Stimulated activated CD8-positive, alpha-beta memory T cell treated with anti-CD3 and anti-CD28 coated beads, Interleukin-7, amount 100 ng/mL, for 1 hour (primary cell): ENCODE measurements around the gene FAM181A.

Source experiments
- DNase-seq, 2 donors: peaks; one replicate each; pipeline ENCODE4 v3.0.0-alpha.2; 2020; ENCODE audit warnings: low read depth in 2 of 2

Gene FAM181A

GRCh38 chr14:93926873-93927799 lies at the start of gene FAM181A:
Gene FAM181A (plus strand): TSS chr14:93927344. CDS start chr14:93928286, 942 bp downstream.
- no peak for DNase-seq

DNA sequence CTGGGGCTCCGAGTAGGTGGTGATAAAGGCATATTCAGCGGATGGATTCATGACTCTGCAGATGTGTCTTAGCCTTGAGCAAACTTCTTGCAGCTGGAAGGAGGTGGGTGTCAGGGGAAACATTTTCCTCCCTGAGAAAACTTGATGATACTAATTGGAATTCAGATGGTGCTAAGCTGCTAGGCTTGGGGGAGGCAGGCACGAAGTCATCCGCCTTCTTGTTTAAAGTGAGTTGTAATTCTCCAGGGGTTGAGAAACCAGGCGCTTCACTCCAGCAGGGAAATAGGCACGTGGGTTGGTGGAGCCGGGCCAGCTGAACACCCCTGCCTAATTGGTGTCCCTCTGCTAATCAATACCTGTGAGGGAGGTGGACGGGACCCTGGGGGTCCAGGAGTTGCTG lies 48.9 kb upstream of the FAM181A start:
- DNase-seq = no peak

GRCh38 chr14:93878871-93879270 lies 48.3 kb upstream of the FAM181A start:
- no peak for DNase-seq

GRCh38 chr14:93879362-93879983 lies 47.7 kb upstream of the FAM181A start:
- no peak for DNase-seq

DNA sequence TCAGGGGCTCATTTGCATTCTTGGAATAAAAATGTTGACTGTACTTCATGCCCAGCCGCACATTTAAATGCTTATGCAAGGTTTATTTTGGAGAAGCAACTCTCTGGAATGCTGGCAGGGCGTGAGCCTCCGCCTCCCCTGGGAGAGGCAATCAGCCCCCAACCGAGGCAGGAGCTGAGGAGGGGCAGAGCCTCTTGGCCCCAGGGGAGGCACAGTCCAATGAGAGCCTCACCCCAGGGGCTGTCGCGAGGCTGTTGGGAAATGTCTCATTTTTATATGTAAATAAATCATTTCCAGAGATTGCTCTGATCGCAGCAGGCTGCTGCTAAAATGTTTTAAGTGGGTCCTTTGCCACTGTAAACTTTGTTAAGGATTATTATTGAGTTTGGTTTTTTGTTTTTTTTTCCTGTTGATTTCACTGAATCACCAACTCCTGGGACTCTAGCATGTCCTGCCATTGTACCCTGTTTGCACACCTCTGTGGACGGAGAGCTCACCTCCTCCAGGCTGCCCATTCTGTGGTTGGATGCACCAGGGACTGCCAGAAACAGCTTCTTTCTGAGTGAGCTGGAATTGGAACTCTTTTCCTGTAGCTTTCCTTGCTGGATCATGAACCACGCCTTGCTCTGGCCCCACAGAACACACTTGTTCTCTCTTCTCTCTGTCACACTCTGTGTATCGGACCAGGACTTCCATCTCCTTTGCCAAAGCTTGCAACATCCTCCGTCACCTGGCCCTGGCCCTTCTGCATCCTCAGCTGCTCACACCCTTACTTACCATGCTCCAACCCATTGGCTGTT lies 46.9 kb upstream of the FAM181A start:
- DNase-seq = no peak

DNA sequence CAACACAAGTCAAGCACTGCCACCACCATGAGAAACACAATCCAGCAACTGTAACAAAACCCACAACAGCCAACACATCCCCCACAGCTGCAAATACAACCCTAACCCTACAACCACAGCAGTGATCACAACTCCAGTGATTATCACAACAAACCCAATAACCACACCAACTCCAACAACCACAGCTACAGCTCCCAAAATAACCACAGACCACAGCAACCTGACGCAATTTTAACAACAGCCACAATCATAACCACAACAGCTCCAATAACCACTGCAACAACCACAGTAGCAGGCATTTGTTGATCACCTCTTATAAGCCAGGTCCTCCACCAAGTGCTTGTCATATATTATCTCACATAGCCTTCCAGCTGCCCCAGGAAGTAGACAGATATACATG lies 42.2 kb upstream of the FAM181A start:
- DNase-seq = no peak

DNA sequence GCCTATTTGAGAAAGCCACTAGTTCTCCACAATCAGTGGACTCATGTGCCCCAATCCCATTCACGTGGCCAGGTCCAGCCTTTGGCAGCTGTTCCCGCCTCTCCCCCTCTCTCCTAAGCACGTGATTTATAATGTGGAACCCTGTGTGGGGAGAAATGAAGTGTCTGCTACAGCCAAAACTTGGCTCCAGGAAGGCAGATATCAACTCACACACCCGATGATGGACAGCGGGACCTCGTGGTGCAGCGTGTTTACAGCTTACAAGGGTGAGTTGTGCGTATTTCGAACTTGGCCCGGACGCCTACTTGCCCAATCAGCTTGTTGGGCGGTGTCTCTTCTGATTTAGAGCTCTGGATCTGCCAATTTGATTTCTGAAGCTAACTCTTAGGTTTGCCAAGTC lies 38.1 kb upstream of the FAM181A start:
- DNase-seq = no peak

- no peak for DNase-seq
Observed at GRCh38 chr14:93889739-93890483, 37.2 kb upstream of the FAM181A start.

DNA sequence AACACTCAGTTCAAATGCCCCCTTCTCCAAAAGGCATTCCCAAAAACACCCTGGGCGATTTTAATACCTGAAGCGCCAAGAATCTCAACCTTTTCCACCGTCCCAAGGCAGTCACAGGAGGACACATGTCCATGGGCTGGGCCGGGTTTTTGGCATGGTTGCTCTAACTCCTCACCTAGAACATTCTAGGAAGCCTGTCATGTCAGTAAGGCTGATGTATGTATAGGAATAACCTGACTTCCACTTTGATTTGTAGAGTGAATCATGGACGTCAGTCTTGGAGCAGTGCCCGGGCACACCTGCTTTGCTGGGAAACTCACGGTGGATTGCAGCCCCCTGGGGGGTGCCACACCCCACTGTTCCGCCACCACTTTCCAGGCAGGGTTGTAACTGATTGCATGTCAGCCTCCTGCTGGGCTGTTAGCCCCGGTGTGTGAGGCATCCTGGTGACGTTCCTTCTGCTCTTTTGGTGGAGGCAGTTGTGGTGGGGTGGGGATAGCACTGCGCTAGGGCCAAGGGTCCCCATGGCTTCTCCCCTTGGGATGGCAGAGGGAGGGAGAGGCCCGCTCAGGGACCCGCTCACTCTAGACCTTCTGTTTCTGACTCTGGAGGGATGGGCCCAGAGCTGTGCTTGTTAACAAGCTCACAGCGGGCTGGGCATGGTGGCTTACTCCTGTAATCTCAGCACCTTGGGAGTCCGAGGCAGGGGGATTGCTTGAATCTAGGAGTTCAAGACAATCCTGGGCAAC lies 35.2 kb upstream of the FAM181A start:
- no peak for DNase-seq

DNA sequence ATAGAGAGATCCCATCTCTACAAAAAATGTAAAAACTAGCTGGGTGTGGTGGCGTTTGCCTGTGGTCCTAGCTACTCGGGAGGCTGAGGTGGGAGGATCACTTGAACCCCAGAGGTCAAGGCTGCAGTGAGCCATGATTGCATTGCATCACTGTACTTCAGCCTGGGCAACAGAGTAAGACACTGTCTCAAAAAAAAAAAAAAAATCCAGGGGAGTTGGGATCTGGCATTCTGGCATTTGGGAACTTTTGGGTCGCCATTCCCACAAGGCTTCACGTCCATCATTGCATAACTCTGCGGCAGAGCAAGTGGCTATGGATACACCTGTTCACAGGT lies 34.7 kb upstream of the FAM181A start:
- DNase-seq = no peak

GRCh38 chr14:93892923-93893558 lies 34.1 kb upstream of the FAM181A start:
- DNase-seq = peak; percentile 41 to 63

GRCh38 chr14:93893661-93894261 lies 33.4 kb upstream of the FAM181A start:
- DNase-seq = no peak

DNA sequence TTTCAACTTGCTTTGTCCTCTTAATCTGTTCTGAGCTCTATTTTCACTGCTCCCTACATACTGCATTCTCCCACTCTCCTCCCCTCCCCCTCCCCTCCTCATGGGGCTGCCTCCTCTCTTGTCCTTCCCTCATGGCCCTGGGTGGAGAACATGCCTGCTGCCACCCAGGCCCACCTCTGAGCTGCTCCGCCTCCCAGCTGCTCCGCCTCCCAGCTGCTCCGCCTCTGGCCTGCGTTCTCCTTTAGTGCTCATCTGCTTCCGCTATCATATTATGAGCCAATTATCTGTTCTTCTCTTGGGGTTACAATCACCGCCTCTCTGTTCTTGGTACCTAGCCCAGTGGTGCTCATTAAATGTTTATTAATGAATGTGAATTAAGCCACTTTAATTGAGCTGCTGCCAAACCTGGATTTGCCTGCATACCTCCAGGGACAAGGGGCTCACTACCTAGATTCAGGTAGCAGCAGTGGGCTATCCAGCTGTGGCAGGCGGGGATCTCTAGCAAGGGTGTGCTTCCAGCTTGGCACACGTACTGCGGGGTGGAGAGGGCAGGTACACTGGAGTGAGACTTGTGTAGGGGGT lies 32.0 kb upstream of the FAM181A start:
- no peak for DNase-seq

DNA sequence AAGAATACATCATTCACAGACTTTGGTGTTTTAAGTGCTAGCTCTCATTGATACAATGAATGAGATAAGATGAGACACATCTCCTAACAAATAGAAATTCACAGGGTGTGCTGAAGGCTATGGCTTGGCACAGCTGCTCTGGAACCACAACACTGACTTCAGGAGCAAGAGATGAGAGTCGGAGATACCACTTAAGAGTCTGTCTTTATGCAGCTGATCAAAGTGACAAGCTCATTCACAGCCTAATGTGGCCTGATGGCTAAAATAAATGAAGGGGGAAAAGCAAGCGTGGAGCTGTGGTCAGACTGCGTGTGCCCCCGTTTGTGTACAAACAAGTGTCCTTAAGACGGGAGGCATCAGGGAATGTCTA lies 29.7 kb upstream of the FAM181A start:
- no peak for DNase-seq

GRCh38 chr14:93898081-93898611 lies 29.0 kb upstream of the FAM181A start:
- DNase-seq = no peak

DNA sequence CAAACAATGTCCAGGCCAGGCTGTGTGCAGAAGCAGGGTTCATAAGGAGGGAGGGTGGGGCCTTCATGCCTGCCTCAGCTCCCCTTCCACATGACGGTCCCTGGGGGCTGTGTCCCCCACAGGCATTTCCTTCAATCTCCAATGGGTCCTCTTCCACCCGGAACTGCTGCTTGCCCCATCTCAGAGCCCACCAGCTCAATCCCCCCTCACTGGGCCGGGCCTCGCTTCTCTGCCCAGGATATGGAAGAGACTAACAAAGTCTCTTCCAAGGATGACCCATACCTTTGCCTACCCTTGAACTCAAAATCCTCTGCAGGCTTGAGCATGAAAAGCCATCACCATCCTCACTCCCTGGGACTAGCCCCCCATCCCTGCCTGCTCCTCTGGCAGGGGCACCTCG lies 28.4 kb upstream of the FAM181A start:
- no peak for DNase-seq

- no peak for DNase-seq
Observed at GRCh38 chr14:93901813-93902212, 25.3 kb upstream of the FAM181A start.

DNA sequence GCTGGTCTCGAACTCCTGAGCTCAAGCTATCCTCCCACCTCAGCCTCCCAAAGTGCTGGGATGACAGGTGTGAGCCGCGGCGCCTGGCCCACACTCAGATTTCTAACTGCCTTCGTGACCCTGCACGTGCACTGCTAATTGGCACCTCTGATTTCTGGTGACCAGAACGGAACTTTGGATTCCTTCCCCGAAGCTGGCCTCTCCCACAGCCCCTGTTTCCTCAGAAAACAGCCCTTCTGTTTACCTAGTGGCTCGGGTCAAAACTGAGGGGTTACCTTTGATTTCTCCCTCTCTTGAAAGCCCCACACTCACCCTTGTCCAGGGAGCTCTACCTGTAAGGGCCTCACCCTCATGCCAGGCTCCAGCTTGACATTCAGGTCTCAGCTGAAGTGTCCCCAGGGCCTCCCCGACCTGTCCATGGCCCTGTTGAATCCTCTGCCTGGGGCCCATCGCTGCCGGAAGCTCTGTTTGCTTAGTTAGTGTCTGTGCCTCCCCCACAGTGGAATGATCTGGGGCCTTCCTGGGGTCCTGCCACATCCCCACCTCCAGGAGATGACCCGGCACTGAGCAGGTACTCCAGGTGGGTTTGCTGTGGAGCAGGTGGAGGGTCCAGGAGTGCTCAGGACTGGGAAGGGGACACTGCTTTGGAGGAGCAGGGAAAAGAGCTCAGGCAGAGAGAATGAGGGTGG lies 24.4 kb upstream of the FAM181A start:
- DNase-seq = no peak
